B cell (primary cell): ENCODE data around the gene ARID3C.

Experiments
- CTCF ChIP-seq: fragments of 200-600 bp; IDR thresholded peaks from one replicate; pipeline ENCODE4 v1.8.0; 2022; ENCODE audit warnings: antibody characterized with exemption, mild to moderate bottlenecking
- EZH2 ChIP-seq: IDR thresholded peaks from 2 replicates; pipeline ENCODE4 v1.6.1; 2012; ENCODE audit warnings: borderline replicate concordance, low read depth, mild to moderate bottlenecking, moderate library complexity, low read length; ENCODE audit not compliant: insufficient read depth, poor library complexity, severe bottlenecking

DNA sequence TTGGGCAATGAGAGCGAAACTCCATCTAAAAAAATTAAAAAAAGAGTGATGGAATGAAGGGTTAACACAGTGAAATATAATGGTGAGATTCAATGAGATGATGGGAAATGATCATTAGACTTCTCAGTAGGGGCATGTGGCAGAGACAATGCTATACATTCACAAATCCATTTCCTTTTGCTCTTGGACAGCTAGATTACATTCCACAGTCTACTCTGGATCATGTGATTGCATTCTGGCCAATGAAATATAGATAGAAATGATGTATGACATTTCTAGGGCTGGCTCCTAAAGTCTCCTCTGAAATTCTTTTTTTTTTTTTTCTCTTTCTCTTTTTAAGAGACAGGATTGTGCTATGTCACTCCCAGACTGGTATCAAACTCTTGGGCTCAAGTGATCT is 13.8 kb upstream of the ARID3C start:
- TF ChIP-seq CTCF (no peak), EZH2 (no peak)
